Fibroblast of the aortic adventitia (primary cell): ENCODE data around the gene TARP.

Experiments used
- DNase-seq: peaks from one replicate; pipeline ENCODE4 v3.0.0-alpha.2; 2010; ENCODE audit warnings: low read depth
- H3K4me3 ChIP-seq: 2 replicates; pipeline ENCODE4 v1.5.1; 2011; ENCODE audit warnings: low read depth, mild to moderate bottlenecking, control low read depth, low read length, moderate library complexity
- CTCF ChIP-seq: IDR thresholded peaks from 2 replicates; pipeline ENCODE4 v1.5.1; 2011; ENCODE audit warnings: mild to moderate bottlenecking, low read length, control low read depth, inconsistent platforms; ENCODE audit not compliant: insufficient read depth

TARP gene

GRCh38 chr7:38229386-38229785, 44.0 kb downstream of the TARP start:
- H3K4me3 ChIP-seq: no peak overlapping the region
- TF ChIP-seq CTCF: no peak
- DNase-seq: peak; percentile 16

GRCh38 chr7:38224392-38224791, 49.0 kb downstream of the TARP start:
- no peak overlapping the region for H3K4me3 ChIP-seq
- TF ChIP-seq CTCF: no peak
- DNase-seq: no peak

GRCh38 chr7:38223306-38223705, 50.1 kb downstream of the TARP start:
- no peak overlapping the region for H3K4me3 ChIP-seq
- TF ChIP-seq CTCF: no peak
- no peak for DNase-seq

GRCh38 chr7:38222481-38223096, 50.8 kb downstream of the TARP start:
- peak; percentile 84 for DNase-seq

GRCh38 chr7:38220452-38220851, 53.0 kb downstream of the TARP start:
- no peak for DNase-seq
- TF ChIP-seq CTCF: no peak

More at GRCh38 chr7:38222481-38223096, 50.8 kb downstream of the TARP start:
- no peak overlapping the region for H3K4me3 ChIP-seq
- TF ChIP-seq CTCF: peak; percentile 89

GRCh38 chr7:38217672-38218071, 55.8 kb downstream of the TARP start:
- TF ChIP-seq CTCF: no peak

More at GRCh38 chr7:38220452-38220851, 53.0 kb downstream of the TARP start:
- H3K4me3 ChIP-seq: no peak overlapping the region

More at GRCh38 chr7:38217672-38218071, 55.8 kb downstream of the TARP start:
- no peak for DNase-seq
- H3K4me3 ChIP-seq: no peak overlapping the region
